CD4-positive, alpha-beta T cell treated with Interleukin-1 beta for 1 hour (primary cell): ENCODE results near the gene ERC2.

Source experiments
- DNase-seq, 2 donors: peaks; one replicate each; pipeline ENCODE4 v3.0.0-alpha.2; 2020 to 2022

Gene ERC2

DNA sequence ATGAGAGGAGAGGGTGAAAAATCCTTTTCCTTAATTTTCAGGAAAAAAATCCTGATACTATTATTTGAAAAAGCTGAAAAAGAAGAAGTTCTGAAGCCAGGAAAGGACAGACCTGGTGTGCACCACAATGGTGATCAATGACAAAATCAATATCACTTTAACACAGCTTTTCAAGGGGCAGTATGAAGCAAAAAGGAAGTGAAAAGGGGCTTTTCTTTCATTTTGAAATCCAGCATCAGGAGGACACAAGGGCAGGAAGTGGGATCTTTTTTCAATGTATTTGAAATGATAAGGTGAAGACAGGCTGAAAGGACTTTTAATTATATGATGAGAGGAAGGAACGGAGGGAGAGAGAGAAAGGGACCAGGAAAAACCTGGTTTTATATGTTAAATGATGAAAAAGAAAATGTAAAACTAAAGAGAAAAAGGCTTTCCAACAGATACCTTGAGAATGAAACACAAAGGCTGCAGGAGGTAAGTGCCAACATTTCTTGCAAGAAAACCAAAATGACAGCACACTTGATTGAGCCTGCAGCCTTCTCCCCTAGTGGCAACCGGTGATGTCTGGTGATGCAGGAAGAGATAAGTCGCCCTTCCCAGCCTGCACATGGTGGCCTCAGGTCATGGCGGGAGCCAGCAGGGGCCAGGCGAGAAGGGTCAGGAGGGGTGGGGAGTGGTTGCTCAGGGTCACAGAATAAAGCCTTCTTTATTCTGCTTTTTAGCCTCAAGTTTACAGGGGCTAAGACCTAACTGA is 744.4 kb downstream of the ERC2 start:
- no peak for DNase-seq

- no peak for DNase-seq
Measured at GRCh38 chr3:55721716-55722484, 746.4 kb downstream of the ERC2 start.

GRCh38 chr3:55720614-55721013 is 747.7 kb downstream of the ERC2 start:
- DNase-seq = no peak

DNA sequence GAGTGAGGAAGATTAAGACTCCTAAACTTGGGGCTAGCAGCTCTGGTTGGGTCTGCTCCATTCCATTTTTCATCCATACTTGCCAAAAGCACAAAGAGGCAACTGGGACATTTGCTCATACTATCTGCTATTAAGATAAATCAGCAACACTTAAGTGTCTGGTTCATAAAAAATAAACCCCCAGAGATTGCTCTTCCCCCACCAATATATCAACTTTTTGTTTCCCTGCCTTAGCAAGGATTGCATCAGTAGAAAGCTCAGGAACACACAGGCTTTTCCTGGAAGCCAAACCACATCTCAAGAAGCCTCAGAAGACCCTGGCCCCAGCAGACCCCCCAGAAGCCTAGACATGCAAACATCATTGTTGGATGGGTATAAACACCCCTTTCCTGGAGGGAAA is 748.8 kb downstream of the ERC2 start:
- no peak for DNase-seq

DNA sequence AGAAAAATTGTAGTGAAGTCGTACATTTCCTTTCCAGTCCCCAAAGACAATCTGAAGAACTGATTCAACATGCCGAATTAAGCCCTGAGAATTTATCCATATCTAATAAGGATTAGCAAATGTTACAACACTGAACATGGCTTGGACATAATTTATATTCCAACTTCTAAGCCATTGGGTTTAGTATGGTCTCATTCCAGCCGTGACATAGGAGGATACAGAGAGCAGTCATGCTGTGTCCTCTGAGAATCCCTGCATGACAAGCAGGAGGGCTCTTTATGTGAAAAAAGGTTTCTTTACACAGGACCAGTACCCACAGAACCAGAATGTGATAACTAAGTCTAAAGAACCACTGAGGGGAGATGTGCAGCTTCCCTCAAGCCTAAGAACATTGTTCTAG is 749.3 kb downstream of the ERC2 start:
- DNase-seq = no peak

- no peak for DNase-seq
Measured at GRCh38 chr3:55718521-55718921, 749.7 kb downstream of the ERC2 start.

GRCh38 chr3:55718074-55718473 is 750.2 kb downstream of the ERC2 start:
- no peak for DNase-seq

DNA sequence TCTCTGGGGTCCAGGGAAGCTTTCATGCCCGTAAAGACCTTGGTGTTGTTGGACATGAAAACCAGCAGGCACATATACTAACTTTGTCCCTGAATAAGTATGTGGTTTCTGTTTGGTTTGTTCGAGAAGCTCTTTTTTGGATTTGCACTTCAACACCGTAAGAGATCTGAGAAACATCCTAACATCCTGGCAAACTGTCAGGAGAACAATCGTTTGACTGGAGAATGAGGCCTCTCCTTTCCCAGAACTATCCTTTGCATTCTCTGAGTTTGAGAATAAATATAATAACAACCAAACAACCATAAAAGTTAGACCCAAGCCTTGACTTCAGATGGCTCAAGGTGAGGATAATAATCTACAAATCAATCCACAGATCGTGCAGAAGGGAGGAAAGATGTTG is 750.8 kb downstream of the ERC2 start:
- no peak for DNase-seq

DNA sequence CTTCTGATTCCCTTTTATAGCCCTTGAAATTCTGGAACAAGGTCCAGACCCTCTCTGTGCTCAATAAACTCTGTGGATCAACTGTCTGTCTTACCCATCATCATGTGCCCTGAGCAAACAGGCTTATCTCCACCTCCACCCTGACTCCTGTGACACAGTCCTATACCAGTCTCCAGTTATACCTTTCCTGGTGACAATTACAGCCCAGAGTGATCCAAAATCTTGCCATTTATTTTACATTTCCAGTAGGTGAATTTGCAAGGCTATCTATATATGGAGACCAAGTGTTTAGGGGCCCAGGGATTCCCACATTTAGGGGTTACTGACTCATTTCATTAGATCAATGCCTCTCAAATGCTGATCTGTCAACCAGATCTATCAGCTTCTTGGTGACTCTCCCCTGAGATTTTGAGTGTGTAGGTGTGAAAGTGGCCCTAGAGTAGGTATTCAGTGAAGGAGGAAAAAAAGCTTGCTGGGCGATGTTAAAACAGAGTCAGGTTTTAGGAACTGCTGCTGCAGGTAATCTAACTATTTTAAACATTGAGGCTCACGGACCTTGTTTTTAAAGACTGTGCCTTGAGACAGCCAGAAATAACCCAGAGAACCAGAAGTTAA is 751.5 kb downstream of the ERC2 start:
- DNase-seq = no peak

- no peak for DNase-seq
Measured at GRCh38 chr3:55716044-55716443, 752.2 kb downstream of the ERC2 start.

DNA sequence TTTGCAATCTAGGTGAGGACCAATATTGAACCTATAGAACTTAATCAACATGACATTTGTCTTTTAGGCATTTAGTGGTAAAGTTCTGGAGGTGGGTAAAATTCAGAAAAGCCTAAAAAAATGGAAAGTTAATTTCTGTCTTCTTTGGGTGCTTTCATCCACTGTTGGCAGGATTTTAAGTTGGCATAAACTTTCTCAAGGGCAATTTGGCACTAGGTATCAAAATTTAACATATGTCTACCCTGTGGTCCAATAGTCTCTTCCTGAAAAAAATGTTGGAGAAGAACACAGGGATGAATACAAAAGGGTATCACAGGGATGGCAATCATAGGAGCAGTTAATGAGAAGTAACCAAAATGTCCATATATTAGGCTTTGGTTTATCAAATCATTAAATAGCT is 754.2 kb downstream of the ERC2 start:
- DNase-seq = no peak

- no peak for DNase-seq
Measured at GRCh38 chr3:55711646-55712045, 756.6 kb downstream of the ERC2 start.

DNA sequence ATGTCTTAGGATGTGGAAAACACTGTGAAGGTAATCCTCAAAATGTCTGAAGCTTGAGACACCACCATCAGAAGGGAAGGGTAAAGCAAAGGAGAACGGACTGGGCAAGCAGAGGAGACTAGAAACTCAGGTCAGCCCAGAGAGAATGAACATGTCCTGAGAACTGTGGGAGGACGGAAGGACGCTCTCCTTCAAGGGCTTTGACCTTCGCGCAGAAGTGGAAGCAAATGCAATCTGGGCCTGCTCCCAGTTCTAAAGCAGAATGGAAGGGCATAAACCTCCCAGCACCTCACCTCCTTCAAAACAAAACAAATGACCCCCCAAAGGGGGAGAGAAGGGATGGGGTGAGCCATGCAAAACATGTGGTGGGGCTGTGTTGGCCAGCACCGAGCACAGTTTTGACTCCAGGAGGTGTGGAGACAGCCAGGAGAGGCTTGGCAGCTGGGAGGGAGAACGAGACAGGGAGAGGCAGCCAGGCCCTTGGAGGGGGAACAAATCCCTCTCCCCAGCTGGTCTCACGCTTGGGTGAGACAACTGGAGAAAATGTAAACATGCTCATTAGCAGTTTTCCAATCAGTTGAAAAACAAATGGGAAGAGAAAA is 758.8 kb downstream of the ERC2 start:
- DNase-seq = no peak

DNA sequence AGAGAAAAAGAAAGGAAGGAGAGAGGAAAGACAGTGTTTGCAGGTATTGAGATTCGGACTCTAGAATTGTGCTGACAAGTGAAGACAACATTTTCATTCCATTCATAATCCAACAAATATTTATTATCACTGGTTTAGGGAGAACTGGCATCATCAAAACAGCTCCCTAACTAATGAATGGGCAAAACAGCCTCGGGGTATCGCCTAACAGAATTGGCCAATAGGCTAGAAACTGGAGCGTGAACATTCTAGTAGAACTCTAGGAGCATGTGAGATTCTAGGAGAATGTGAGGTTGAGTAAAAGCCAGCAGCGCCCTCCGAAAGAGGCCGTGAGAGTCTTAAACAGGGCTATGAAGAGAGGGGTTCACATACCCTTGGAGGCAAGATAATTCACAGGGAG is 759.3 kb downstream of the ERC2 start:
- no peak for DNase-seq

- no peak for DNase-seq
Measured at GRCh38 chr3:55708242-55708641, 760.0 kb downstream of the ERC2 start.

- no peak for DNase-seq
Measured at GRCh38 chr3:55704521-55704920, 763.7 kb downstream of the ERC2 start.

DNA sequence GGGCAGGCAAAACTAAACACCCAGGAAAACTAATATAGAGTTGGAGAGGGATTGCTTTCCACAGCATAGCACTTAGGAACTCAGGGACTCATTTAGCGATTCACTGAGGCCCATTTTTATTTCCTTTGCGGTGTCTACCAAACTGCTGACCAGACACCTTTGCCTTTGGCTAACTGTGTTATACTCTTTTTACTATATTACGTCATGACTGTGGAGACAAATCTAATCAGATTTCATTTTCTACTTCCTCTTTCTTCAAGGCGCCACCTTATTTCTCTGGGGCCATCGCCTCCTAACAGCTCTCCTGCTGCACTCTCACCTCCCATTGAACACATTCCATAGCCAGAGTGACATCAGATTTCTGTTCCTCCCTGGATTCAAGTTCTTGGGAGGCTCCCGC is 765.4 kb downstream of the ERC2 start:
- DNase-seq = no peak

DNA sequence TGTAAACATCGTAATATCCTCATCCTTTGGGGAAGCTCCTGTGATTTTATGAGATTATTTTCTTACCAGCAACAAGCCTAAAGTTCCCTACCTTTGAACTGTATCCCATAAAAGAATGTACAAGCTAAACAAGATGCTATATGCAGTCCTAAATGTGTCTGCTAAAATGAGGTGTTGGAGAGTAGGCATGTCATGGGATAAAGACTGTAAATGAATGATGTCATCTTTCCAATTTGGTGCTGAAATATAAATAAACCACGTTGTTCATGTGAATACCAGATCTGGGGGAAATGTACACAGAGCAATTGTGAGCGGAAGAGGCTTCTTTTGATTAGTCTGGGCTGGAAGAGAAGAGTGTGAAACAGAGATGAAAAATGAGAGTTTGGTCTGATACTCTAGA is 766.3 kb downstream of the ERC2 start:
- no peak for DNase-seq

- no peak for DNase-seq
Measured at GRCh38 chr3:55698831-55699230, 769.4 kb downstream of the ERC2 start.

GRCh38 chr3:55697177-55697865 is 770.9 kb downstream of the ERC2 start:
- no peak for DNase-seq

- DNase-seq = no peak
Measured at GRCh38 chr3:55692957-55693558, 775.2 kb downstream of the ERC2 start.

DNA sequence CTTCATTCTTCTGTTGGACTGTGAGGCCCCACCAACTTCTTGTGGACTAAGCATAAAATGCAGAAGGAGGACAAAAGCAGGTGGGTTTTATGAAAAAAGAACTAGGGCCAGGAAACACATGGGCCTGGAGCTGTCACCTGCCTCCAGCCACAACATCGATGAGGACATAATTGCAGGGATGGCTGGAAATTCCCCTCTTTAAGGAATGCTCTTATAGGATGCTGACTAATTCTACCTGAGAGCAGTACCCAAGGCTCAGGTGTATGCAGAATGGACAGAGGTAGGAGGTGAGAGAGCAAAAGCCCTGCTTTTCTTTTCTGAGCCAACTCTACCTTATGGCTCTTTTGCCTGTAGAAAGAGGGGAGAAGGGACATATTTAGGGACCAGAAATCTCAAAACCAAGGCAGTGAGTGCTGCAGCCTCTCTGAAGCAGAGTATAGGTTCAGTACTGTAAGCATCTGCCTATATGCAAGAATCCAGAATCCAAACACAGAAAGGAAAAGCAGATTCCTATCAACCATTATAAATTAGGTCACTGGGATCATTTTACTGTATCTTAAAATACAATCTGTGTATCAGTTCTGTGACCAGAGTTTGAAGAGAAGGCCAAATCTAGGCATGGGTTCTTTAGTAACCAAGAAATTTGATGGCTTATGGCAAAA is 775.8 kb downstream of the ERC2 start:
- no peak for DNase-seq
